NCI-H524 treated with DMSO at 0.1 percent for 48 hours (cell line): ENCODE results near the gene GREM2.

Experiments used
- DNase-seq: peaks from one replicate; lab custom pipeline; 2025; lab: John Stamatoyannopoulos, UW

The GREM2 gene

GRCh38 chr1:240445369-240445768 lies 166.6 kb downstream of the GREM2 start:
- no peak for DNase-seq

GRCh38 chr1:240441669-240442068 lies 170.3 kb downstream of the GREM2 start:
- DNase-seq, result no peak
